ENCODE measurements around the gene CBX4. TPM values are rescaled to one million over a fixed set of nuclear protein-coding genes. Genes with fewer than 3 reads are reported as not detected.

CBX4 gene
- total and polyA plus RNA-seq, 2 of the 13 experiments (the other 11 are each of a cell fraction or from before 2014, with no cell fraction given), result 25.8 to 50.8 TPM

DNA sequence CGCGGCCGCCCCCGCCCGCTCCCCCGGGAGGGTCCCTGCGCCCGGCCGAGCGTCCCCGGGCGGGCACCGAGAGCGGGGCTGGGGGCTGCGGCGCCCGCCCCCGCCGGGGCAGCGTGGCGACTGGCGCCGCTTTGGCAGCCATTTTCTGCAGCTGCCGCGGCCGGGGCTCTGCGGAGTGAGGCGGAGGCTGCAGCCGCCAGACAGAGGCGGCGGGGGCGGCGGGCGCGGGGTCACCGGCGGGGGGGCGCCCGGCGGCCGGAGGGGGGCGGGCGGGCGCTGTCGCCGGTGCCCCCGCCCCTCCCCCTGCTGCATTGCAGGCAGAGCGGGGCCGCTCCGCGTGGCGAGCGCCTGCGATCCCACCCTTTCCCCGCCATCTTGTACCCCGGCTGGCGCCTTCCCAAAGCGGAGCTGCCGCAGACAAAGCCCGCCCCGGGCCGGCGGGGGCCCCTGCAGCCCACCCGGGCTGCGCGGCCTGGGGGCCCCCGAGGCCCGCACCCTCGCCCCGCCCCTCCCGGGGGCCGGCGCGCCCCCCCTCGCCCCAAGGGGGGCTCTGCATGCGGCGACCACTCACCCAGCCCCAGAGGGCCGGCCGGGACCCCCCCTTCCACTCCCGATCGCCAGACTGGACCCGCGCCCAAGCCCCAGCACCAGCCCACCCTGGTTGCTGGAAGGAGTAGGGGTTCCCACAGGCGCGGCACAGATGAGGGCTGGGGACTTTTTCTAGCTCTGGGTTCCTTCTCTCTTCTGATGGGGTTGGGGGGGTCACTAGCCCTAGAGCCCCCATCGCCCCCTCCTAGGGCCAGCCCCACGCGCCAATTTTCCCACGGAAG lies 25.7 kb downstream of the CBX4 start (continued):
- TF ChIP-seq KAT2B (IDR thresholded peaks at IDR 0.05; ENCODE audit: borderline replicate concordance, low read depth, low read length), result no peak
- no peak for TF ChIP-seq SMAD9 (CRISPR knock-in tag; IDR thresholded peaks at IDR 0.05)
- no peak for TF ChIP-seq STAG1 (CRISPR knock-in tag; IDR thresholded peaks at IDR 0.05)
- peak; percentile 51; the same call in 1 of the 2 replicates for TF ChIP-seq ZNF607 (CRISPR knock-in tag; IDR thresholded peaks at IDR 0.05; ENCODE audit: borderline replicate concordance)
- TF ChIP-seq MED1 (CRISPR knock-in tag; IDR thresholded peaks at IDR 0.05), result no peak
- TF ChIP-seq ATF1 (CRISPR knock-in tag; IDR thresholded peaks at IDR 0.05), result no peak
- no peak for TF ChIP-seq MEF2D (CRISPR knock-in tag; IDR thresholded peaks at IDR 0.05)
- TF ChIP-seq ZNF274 (CRISPR knock-in tag; IDR thresholded peaks at IDR 0.05), result no peak; the same call in 1 of the 2 replicates
- no peak for TF ChIP-seq MAZ (IDR thresholded peaks at IDR 0.05; ENCODE audit: borderline replicate concordance, low read depth, low read length)
- no peak for TF ChIP-seq MAZ (CRISPR knock-in tag; IDR thresholded peaks at IDR 0.05; ENCODE audit: low read depth)
- TF ChIP-seq, protein P1, sequence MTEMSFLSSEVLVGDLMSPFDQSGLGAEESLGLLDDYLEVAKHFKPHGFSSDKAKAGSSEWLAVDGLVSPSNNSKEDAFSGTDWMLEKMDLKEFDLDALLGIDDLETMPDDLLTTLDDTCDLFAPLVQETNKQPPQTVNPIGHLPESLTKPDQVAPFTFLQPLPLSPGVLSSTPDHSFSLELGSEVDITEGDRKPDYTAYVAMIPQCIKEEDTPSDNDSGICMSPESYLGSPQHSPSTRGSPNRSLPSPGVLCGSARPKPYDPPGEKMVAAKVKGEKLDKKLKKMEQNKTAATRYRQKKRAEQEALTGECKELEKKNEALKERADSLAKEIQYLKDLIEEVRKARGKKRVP (CRISPR knock-in tag; IDR thresholded peaks at IDR 0.05), result no peak
- no peak for TF ChIP-seq PHF5A (CRISPR knock-in tag; IDR thresholded peaks at IDR 0.05; ENCODE audit: low read depth, unreplicated experiment)
- TF ChIP-seq EEA1 (CRISPR knock-in tag; IDR thresholded peaks at IDR 0.05; ENCODE audit: borderline replicate concordance), result no peak
- TF ChIP-seq ATF7-NPFF (CRISPR knock-in tag; IDR thresholded peaks at IDR 0.05; ENCODE audit: low read depth), result no peak
- 0 out of 2 replicates have a peak, but pooled peaks have one; percentile 8 for TF ChIP-seq BCL6 (CRISPR knock-in tag; IDR thresholded peaks at IDR 0.05)
- TF ChIP-seq HNRNPL (IDR thresholded peaks at IDR 0.05; ENCODE audit: low read depth, low read length), result no peak
- TF ChIP-seq, protein P2, sequence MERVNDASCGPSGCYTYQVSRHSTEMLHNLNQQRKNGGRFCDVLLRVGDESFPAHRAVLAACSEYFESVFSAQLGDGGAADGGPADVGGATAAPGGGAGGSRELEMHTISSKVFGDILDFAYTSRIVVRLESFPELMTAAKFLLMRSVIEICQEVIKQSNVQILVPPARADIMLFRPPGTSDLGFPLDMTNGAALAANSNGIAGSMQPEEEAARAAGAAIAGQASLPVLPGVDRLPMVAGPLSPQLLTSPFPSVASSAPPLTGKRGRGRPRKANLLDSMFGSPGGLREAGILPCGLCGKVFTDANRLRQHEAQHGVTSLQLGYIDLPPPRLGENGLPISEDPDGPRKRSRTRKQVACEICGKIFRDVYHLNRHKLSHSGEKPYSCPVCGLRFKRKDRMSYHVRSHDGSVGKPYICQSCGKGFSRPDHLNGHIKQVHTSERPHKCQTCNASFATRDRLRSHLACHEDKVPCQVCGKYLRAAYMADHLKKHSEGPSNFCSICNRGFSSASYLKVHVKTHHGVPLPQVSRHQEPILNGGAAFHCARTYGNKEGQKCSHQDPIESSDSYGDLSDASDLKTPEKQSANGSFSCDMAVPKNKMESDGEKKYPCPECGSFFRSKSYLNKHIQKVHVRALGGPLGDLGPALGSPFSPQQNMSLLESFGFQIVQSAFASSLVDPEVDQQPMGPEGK (CRISPR knock-in tag; IDR thresholded peaks at IDR 0.05), result peak; percentile 67
- TF ChIP-seq, protein P3, sequence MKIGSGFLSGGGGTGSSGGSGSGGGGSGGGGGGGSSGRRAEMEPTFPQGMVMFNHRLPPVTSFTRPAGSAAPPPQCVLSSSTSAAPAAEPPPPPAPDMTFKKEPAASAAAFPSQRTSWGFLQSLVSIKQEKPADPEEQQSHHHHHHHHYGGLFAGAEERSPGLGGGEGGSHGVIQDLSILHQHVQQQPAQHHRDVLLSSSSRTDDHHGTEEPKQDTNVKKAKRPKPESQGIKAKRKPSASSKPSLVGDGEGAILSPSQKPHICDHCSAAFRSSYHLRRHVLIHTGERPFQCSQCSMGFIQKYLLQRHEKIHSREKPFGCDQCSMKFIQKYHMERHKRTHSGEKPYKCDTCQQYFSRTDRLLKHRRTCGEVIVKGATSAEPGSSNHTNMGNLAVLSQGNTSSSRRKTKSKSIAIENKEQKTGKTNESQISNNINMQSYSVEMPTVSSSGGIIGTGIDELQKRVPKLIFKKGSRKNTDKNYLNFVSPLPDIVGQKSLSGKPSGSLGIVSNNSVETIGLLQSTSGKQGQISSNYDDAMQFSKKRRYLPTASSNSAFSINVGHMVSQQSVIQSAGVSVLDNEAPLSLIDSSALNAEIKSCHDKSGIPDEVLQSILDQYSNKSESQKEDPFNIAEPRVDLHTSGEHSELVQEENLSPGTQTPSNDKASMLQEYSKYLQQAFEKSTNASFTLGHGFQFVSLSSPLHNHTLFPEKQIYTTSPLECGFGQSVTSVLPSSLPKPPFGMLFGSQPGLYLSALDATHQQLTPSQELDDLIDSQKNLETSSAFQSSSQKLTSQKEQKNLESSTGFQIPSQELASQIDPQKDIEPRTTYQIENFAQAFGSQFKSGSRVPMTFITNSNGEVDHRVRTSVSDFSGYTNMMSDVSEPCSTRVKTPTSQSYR (CRISPR knock-in tag; IDR thresholded peaks at IDR 0.05; ENCODE audit: borderline replicate concordance), result peak; percentile 74
- TF ChIP-seq ZBTB7B (CRISPR knock-in tag; IDR thresholded peaks at IDR 0.05), result 0 out of 2 replicates have a peak, but pooled peaks have one; percentile 19
